GM20431 (cell line): ENCODE results near the gene TERT.

Experiments used
- in situ Hi-C: fragments of 300-500 bp; cut with MseI, MboI; formaldehyde crosslinking; loops from one replicate; pipeline ENCODE4 v1.15.0; 2020; ENCODE audit warnings: low sequenced_read_pairs; ENCODE audit not compliant: unreplicated experiment

The TERT gene

GRCh38 chr5:1213508-1214162 is 81.2 kb downstream of the TERT start:
- in situ Hi-C loops: no loop called here

GRCh38 chr5:1212881-1213280 is 82.0 kb downstream of the TERT start:
- in situ Hi-C loops: no loop called here

GRCh38 chr5:1212271-1212670 is 82.6 kb downstream of the TERT start:
- in situ Hi-C loops: no loop called here

GRCh38 chr5:1211701-1212100 is 83.2 kb downstream of the TERT start:
- in situ Hi-C loops: no loop called here

DNA sequence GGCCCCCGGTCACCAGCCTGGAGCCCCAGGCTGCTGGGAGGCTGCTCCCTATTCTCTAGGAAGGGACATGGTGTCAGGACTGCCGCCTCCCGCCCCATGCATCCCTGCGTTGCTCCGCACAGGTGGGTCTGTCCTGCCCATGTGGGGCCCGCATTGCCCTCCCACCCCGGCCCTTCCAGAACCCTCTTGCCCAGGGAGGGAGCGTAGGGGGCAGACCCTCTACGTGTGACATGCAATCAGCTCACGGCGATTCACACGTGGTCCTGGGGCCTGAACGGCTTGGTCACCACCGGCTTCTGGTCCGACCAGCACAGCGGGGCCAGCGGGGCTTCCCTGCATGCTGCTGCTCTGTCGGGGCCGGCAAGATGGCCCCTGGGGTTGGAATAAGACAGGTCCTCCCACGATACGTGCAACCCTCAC is 84.0 kb downstream of the TERT start:
- in situ Hi-C loops: no loop called here

GRCh38 chr5:1209896-1210776 is 84.7 kb downstream of the TERT start:
- in situ Hi-C loops: no loop called here

DNA sequence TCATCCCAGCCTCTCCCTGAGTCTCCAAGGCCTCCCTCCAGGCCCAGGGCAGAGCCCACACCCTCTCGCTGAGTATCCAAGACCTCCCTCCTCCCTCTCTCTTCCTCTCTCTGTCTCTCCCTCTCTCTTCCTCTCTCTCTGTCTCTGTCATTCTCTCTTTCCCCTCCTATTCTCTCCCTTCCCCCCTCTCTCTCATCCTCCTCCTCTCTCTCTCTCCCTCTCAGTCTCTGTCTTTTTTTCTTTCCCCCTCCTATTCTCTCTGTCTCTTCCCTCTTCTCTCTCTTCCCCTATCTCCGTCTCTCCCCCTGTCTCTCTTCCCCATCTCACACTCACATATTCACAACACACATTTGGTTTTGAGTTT is 85.4 kb downstream of the TERT start:
- in situ Hi-C loops: no loop called here

DNA sequence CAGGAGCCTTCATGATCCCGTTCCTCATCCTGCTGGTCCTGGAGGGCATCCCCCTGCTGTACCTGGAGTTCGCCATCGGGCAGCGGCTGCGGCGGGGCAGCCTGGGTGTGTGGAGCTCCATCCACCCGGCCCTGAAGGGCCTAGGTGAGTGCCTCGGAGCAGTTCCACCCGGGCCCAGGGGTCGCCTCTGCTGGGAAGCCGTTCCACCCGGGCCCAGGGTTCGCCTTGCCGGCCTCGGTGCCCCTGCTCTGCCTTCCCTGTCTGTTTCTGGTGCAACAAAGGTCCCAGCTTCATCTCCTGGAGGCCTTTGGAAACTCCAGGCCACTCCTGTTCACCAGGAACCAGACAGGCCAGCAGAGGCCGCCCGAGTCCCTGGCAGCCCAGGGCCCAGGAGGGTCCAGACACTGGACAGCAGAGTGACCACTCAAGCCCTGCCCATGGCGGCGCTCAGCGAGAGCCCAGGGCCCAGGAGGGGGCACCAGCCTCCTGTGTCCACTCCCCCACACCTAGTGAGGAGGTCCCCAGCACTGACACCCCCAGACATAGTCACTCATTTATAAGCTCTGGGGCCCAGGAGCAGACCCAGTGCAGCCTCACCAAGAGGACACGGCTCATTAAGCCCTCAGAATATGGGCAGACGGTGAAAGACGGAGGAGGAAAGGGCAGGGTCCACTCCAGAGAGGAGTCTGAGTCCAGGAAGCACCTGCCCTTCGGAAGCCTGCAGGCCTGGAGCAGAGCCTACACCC is 86.0 kb downstream of the TERT start:
- in situ Hi-C loops: no loop called here

DNA sequence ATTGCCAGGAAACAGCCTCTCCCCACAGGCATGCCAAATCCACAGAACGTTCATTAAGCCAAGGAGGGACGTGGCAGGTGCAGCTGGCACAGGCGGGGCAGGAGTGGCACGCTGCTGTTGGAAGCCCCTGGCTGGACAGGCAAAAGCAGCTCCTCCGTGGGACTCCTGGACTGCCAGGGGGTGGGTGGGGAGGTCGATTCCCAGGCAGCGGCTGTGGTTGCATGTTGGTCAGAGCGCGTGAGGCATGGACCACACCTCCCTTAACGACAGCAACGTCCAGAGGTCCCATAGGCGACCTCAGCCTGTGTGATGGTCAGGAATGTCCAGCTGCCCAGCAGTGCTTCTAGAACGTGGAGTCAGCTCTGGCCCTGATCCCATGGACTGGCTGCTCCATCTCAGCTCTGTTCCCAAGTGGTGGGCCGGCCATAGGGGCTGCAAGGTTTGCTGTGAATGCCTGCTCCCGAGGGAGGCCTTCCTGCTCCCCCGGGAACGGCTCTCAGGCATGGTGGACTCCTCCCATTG is 86.6 kb downstream of the TERT start:
- in situ Hi-C loops: no loop called here

DNA sequence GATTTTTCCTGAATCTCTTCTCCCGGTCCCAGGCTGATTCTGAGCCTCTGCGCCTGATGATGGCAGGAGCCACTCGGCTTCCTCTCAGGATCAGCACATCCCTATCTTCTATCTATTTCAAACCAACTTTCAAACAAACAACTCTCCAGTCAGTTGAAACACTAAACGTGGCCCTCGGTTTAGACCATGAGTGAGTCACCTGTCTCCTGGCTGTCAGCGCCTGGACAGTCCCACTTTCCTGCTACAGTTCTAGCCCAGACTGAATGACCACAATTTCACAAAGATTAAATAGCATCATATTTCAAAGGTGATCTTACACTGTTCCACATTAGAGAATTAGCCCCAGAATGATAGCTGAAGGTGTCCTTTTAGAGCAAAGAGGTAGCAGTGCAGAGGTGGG is 87.3 kb downstream of the TERT start:
- in situ Hi-C loops: no loop called here

GRCh38 chr5:1206521-1207412 is 88.1 kb downstream of the TERT start:
- in situ Hi-C loops: no loop called here

DNA sequence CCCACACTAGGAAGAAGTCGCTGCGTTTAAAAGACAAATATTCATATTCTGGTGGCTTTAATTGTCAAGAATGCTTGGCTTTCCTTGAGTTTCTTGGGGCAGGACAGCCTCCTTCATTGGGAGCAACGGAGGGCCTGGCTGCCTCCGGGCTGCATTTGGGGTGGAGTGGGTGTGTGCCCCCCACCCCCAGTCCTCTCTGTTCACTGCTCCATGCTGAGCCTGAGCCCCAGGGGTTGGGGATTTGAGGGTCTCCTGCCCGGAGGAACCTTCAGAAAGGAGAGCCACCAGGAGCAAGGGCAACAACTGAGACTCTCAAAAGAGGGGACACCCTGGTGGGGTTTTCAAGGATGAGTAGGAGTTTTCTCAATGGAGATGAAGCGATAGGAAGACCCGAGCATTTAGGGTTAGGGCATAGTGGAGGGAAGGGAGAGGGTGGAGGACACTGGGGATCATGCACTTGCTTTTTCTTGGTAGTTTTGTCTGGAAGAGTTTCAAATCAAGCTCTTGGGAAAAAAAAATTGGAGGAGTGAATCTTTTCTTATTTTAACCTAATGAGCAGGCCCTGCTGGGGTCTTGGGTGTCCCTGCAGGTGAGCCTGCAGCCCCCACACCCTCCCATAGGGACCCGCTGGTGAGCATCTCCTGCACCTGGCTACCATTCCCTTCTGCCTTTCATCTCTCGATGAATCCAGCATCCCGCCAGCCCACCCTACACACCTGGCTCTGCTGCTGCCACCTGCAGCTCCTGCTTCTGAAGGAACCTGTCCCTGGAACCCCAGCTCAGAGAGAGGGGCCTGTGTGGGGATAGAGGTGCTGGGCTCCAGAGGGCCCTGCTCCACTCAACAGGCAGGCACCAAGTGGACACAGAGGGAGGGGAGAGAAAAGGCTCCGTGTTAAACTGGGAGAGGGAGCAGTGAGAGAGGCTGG is 89.3 kb downstream of the TERT start:
- in situ Hi-C loops: no loop called here

GRCh38 chr5:1204693-1205242 is 90.1 kb downstream of the TERT start:
- in situ Hi-C loops: no loop called here

DNA sequence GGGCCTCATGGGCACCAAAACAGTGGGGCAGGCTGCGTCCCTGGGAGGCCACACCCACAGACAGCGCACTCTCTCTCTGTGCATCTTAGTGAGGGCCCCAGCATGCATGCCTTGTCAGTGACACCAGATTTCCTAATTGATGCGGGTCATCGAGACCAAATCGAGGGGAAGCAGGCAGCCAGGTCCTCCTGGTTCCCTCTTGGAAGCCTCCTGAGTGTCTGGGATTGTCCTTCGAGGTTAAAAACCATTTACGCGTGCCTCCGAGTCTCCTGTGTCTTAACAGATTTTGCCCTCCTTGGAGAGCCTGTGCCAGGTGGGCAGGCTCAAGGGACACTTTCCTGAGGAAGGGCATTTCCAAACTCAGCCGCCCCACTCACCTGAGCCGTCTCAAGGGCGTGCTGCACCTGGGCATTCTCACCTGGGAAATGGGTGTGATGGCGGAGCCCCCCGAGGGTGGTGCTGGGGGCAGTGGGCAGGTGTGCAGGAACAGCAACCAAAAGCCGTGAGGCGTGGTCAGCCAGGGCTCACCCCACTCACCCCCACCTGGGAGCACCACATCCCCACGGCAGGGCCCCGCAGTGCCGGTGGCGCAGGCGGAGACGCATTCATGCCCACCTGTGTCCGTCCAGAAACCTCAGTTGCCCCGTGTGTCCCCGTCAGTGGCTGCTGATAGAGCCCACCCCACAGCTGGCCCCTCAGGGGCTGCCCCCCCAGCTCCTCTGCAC is 90.7 kb downstream of the TERT start:
- in situ Hi-C loops: no loop called here

GRCh38 chr5:1203311-1203967 is 91.4 kb downstream of the TERT start:
- in situ Hi-C loops: no loop called here
